GM12878 (cell line): ENCODE results near the gene CDKL2. TPM values are rescaled to one million over a fixed set of nuclear protein-coding genes. Genes with fewer than 3 reads are reported as not detected.
"Not testable (repeated sequence)": the region's sequence is repeated elsewhere in the genome, so short reads cannot be mapped to it uniquely, and the experiment has no call there.

Experiments
- ATAC-seq: fragments of 200-7000 bp; cut with Tn5 transposase; 3 replicates; pipeline ENCODE4 v1.9.1; 2020; ENCODE audit warnings: mild to moderate bottlenecking, moderate library complexity
- BruUV-seq: library from RNA; stranded (reverse); fragments of 400-500 nt; replicated peaks from 2 replicates; lab custom pipeline; 2021; lab: Mats Ljungman, UMichigan
- CTCF ChIA-PET: fragments of 300-600 bp; sonication (Branson Sonifier 250); formaldehyde crosslinking; extraction: SDS; loops from one replicate; lab custom pipeline; 2021; ENCODE audit warnings: inconsistent platforms; lab: Yijun Ruan, JAX
- POLR2A ChIA-PET: fragments of 350-600 bp; formaldehyde crosslinking; extraction: SDS; loops from one replicate; lab custom pipeline; 2021; ENCODE audit warnings: inconsistent platforms; lab: Charles Lee
- RAD21 ChIA-PET: fragments of 300-600 bp; sonication (Branson Sonifier 250); formaldehyde crosslinking; loops from one replicate; lab custom pipeline; 2023; ENCODE audit warnings: antibody characterized with exemption; ENCODE audit not compliant: unreplicated experiment; lab: Charles Lee
- SMC1A ChIA-PET: fragments of 300-600 bp; sonication (Branson Sonifier 250); formaldehyde crosslinking; loops from one replicate; lab custom pipeline; 2023; ENCODE audit not compliant: unreplicated experiment, uncharacterized antibody; lab: Charles Lee
- DNase-seq: peaks from one replicate; pipeline ENCODE4 v3.0.0-alpha.2; 2011; ENCODE audit warnings: low read depth, low spot score
- FAIRE-seq: peaks from 3 replicates; lab custom pipeline; 2011; peaks lifted over from hg19 to GRCh38; lab: Jason Lieb, UNC
- H2AFZ ChIP-seq: 2 replicates; pipeline ENCODE4 v1.6.0; 2011; ENCODE audit warnings: low read depth, low read length, control low read depth; ENCODE audit not compliant: control insufficient read depth
- H3K27ac ChIP-seq: 2 replicates; pipeline ENCODE4 v1.5.1; 2011; ENCODE audit warnings: control low read depth; ENCODE audit not compliant: control insufficient read depth, insufficient read depth
- H3K27me3 ChIP-seq, 2 experiments: replicated peaks in 1 of 2; 2 replicates each; pipeline versions ENCODE4 v1.6.0 to v1.6.1; 2011; ENCODE audit warnings: low read length in 1 of 2; ENCODE audit not compliant: control insufficient read depth in 2 of 2, insufficient read depth in 2 of 2
- H3K36me3 ChIP-seq, 2 experiments: 2 replicates each; pipeline ENCODE4 v1.5.1; 2011; ENCODE audit warnings: low read length in 1 of 2; ENCODE audit not compliant: control insufficient read depth in 2 of 2, insufficient read depth in 2 of 2
- H3K4me1 ChIP-seq: 2 replicates; pipeline ENCODE4 v1.6.1; 2011; ENCODE audit warnings: mild to moderate bottlenecking, low read length, moderate library complexity, mixed read lengths; ENCODE audit not compliant: control insufficient read depth, insufficient read depth
- H3K4me2 ChIP-seq: 2 replicates; pipeline ENCODE4 v1.6.0; 2011; ENCODE audit warnings: control low read depth; ENCODE audit not compliant: control insufficient read depth, insufficient read depth
- H3K4me3 ChIP-seq: fragments of 200-600 bp; sonication (generic); 2 replicates; pipeline ENCODE4 v1.5.1; 2016
- H3K79me2 ChIP-seq: 2 replicates; pipeline ENCODE4 v1.6.0; 2011; ENCODE audit warnings: low read length; ENCODE audit not compliant: control insufficient read depth, insufficient read depth
- H3K9ac ChIP-seq: 2 replicates; pipeline ENCODE4 v1.8.0; 2011; ENCODE audit warnings: low read length, control low read depth, mixed read lengths; ENCODE audit not compliant: control insufficient read depth, insufficient read depth
- H3K9me3 ChIP-seq: replicated peaks from 3 replicates; pipeline ENCODE4 v1.5.1; 2011; ENCODE audit warnings: mild to moderate bottlenecking, low read length; ENCODE audit not compliant: control insufficient read depth, insufficient read depth
- H4K20me1 ChIP-seq: 2 replicates; pipeline ENCODE4 v1.6.0; 2011; ENCODE audit not compliant: control insufficient read depth, insufficient read depth
- BACH1 ChIP-seq: fragments of 450-650 bp; IDR thresholded peaks from 2 replicates; pipeline ENCODE4 v1.6.1; 2017; ENCODE audit warnings: mild to moderate bottlenecking, borderline replicate concordance
- BCL11A ChIP-seq: IDR thresholded peaks from 2 replicates; pipeline ENCODE4 v1.6.1; 2011; ENCODE audit warnings: low read depth, low read length
- BHLHE40 ChIP-seq, 2 experiments: fragments of 450-650 bp in 1 of 2; IDR thresholded peaks; 2 replicates each; pipeline ENCODE4 v1.6.1; 2011 to 2017; ENCODE audit warnings: low read depth in 2 of 2, borderline replicate concordance in 1 of 2, improper control_type of control experiment in 1 of 2, low read length in 1 of 2, mild to moderate bottlenecking in 1 of 2
- CREB1 ChIP-seq: IDR thresholded peaks from 2 replicates; pipeline ENCODE4 v1.6.1; 2012; ENCODE audit warnings: low read depth, mild to moderate bottlenecking, inconsistent platforms
- MTA3 ChIP-seq: IDR thresholded peaks from 2 replicates; pipeline ENCODE4 v1.6.1; 2012; ENCODE audit warnings: low read length, inconsistent platforms, borderline replicate concordance
- MYC ChIP-seq: IDR thresholded peaks from 2 replicates; pipeline ENCODE4 v1.6.1; 2011; ENCODE audit warnings: mild to moderate bottlenecking, low read length, moderate library complexity, inconsistent platforms; ENCODE audit not compliant: insufficient read depth, insufficient replicate concordance, insufficient read length, severe bottlenecking
- POLR2A ChIP-seq: IDR thresholded peaks from 2 replicates; pipeline ENCODE4 v1.6.1; 2011; ENCODE audit warnings: low read depth, mild to moderate bottlenecking, low read length
- RELA ChIP-seq: fragments of 450-650 bp; IDR thresholded peaks from 2 replicates; pipeline ENCODE4 v1.8.0; 2014; ENCODE audit warnings: borderline replicate concordance; ENCODE audit not compliant: partially characterized antibody
- TARDBP ChIP-seq: IDR thresholded peaks from 2 replicates; pipeline ENCODE4 v1.6.1; 2016; ENCODE audit warnings: borderline replicate concordance
- TCF3 ChIP-seq: IDR thresholded peaks from 2 replicates; pipeline ENCODE4 v1.6.1; 2012; ENCODE audit warnings: low read depth, mild to moderate bottlenecking, low read length, borderline replicate concordance; ENCODE audit not compliant: insufficient read depth
- ZBED1 ChIP-seq: IDR thresholded peaks from 2 replicates; pipeline ENCODE4 v1.6.1; 2016; ENCODE audit warnings: borderline replicate concordance
- ZNF217 ChIP-seq: fragments of 450-650 bp; IDR thresholded peaks from 2 replicates; pipeline ENCODE4 v1.6.1; 2017; ENCODE audit warnings: antibody characterized with exemption, mild to moderate bottlenecking
- ZNF622 ChIP-seq: fragments of 450-650 bp; IDR thresholded peaks from 2 replicates; pipeline ENCODE4 v1.6.1; 2017; ENCODE audit warnings: mild to moderate bottlenecking, inconsistent platforms
- ZZZ3 ChIP-seq: IDR thresholded peaks from 2 replicates; pipeline ENCODE4 v1.6.1; 2011; ENCODE audit warnings: low read depth; ENCODE audit not compliant: control insufficient read depth, insufficient read length
- WGBS: methylation state at CpG from one replicate; pipeline ENCODE4 v1.1.6; 2016; ENCODE audit warnings: low lambda C conversion rate; ENCODE audit not compliant: insufficient replicate concordance, insufficient coverage; ENCODE audit errors: missing lambda C conversion rate; 5-methylcytosine and 5-hydroxymethylcytosine counted together
- in situ Hi-C: fragments of 300-500 bp; cut with MboI; formaldehyde crosslinking; loops from 9 replicates; pipeline ENCODE4 v1.14.3; 2018; ENCODE audit warnings: mixed read lengths
- intact Hi-C: fragments of 100-400 bp; cut with micrococcal nuclease; formaldehyde crosslinking; loops from one replicate; pipeline ENCODE4 v1.14.2; 2022; ENCODE audit not compliant: unreplicated experiment
- polyA plus RNA-seq, 11 experiments: library from polyadenylated mRNA; depleted of rRNA in 4 of 11; unstranded in 6 of 11; stranded (reverse) in 5 of 11; fragments of >200 nt; fragmentation: Nextera tagmentation in 4 of 11; fragmentation: Illumina TruSeq in 1 of 11; extraction: Ambion mirVana in 4 of 11; extraction: Trizol in 1 of 11; gene quantifications; 1 replicate in 1 of 11; 2 replicates in 10 of 11; pipeline versions ENCODE4 v1.2.1 to v1.2.3, GENCODE V29; 2011 to 2016; ENCODE audit warnings: inconsistent platforms in 2 of 11, missing spikeins in 2 of 11, low read depth in 1 of 11
- total RNA-seq, 4 experiments: library from RNA; depleted of rRNA in 3 of 4; stranded (reverse); fragments of >200 nt in 3 of 4; fragmentation: Illumina TruSeq in 1 of 4; extraction: Trizol in 1 of 4; gene quantifications; 2 replicates each; pipeline versions ENCODE4 v1.2.1 to v1.2.3, GENCODE V29; 2013 to 2021
- TF ChIP-seq, protein P1 (sequence below), 3 experiments: IDR thresholded peaks in 2 of 3; conservative IDR thresholded peaks in 1 of 3; 2 replicates each; pipeline ENCODE4 v1.5.1; 2011; ENCODE audit warnings: low read depth in 3 of 3, low read length in 3 of 3, mild to moderate bottlenecking in 3 of 3, control low read depth in 2 of 3, moderate library complexity in 2 of 3, inconsistent platforms in 1 of 3, mixed read lengths in 1 of 3; ENCODE audit not compliant: control insufficient read depth in 2 of 3, insufficient read depth in 1 of 3; ENCODE audit errors: extremely low read depth in 1 of 3

CDKL2 gene
- total and polyA plus RNA-seq, 10 of the 15 experiments (the other 5 are each of a cell fraction or from before 2014, with no cell fraction given), result 0.05 to 0.24 (median 0.06) TPM; not detected in 7

DNA sequence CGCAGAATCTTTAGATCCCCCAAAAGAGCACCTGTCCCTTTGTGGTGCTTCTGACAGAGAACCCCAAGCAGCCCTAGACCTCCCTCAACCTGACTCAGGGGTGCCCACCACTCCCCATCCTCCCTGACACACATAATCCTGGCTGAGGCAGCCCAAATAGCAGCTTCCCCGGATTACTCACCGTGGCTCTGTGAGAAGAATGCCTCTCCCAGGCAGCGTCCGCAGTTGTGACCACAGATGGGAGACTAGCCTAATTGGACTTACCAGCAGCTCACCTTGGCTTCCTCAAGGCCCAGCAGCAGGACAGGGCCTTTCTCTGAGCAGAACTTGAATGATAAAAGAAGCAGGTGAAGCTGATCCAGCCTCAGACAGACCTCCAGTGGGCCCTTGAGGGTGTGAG is 84.8 kb downstream of the CDKL2 start (continued):
- TF ChIP-seq TARDBP (no peak), ZZZ3 (no peak), MYC (no peak), RELA (no peak)

DNA sequence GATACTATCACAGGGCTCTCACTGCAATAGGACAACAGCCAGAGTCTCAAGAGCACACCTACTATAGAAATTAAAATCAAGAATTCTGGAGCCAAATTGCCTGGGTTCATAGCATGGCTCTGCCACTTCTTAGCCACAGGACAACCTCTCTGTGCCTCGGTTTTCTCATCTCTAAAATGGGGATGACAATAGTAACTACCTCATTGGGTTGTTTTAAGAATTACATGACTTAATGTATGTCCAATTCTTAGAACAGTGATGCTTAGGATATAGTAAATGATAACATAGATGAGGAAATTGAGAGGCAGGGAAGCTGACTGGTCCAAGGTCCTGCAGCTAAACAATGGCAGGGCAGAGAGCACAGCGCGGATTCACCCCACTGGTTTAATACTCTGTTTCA is 85.5 kb downstream of the CDKL2 start:
- ChIA-PET POLR2A (no interaction called here), SMC1A (no interaction called here)
- H3K36me3 ChIP-seq, result no peaks in the 10 kb centered on the region; a peak in 1 of 4 replicates
- no peak overlapping the region for H2AFZ ChIP-seq
- BruUV-seq, result no TSS peak
- H3K4me3 ChIP-seq, result no peak overlapping the region
- TF ChIP-seq POLR2A, result no peak
- TF ChIP-seq MTA3, result no peak
- no peak for TF ChIP-seq ZNF622
- TF ChIP-seq ZNF217, result no peak
- no peak for TF ChIP-seq TCF3
- TF ChIP-seq BHLHE40 (IDR thresholded peaks at IDR 0.05; ENCODE audit: borderline replicate concordance in 1 of 2, low read depth in 2 of 2, low read length in 1 of 2), result no peak
- TF ChIP-seq, protein P1, sequence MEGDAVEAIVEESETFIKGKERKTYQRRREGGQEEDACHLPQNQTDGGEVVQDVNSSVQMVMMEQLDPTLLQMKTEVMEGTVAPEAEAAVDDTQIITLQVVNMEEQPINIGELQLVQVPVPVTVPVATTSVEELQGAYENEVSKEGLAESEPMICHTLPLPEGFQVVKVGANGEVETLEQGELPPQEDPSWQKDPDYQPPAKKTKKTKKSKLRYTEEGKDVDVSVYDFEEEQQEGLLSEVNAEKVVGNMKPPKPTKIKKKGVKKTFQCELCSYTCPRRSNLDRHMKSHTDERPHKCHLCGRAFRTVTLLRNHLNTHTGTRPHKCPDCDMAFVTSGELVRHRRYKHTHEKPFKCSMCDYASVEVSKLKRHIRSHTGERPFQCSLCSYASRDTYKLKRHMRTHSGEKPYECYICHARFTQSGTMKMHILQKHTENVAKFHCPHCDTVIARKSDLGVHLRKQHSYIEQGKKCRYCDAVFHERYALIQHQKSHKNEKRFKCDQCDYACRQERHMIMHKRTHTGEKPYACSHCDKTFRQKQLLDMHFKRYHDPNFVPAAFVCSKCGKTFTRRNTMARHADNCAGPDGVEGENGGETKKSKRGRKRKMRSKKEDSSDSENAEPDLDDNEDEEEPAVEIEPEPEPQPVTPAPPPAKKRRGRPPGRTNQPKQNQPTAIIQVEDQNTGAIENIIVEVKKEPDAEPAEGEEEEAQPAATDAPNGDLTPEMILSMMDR (IDR thresholded peaks at IDR 0.05 in 2 of 3, conservative IDR thresholded peaks at IDR 0.05 in 1 of 3; ENCODE audit: control insufficient read depth in 2 of 3, extremely low read depth in 1 of 3, insufficient read depth in 1 of 3, low read depth in 3 of 3, low read length in 3 of 3), result no peak
- TF ChIP-seq CREB1, result no peak
- TF ChIP-seq ZBED1, result no peak
- no peak for TF ChIP-seq TARDBP
- TF ChIP-seq BCL11A, result no peak
- no peak for TF ChIP-seq BACH1
- TF ChIP-seq, all 136 proteins: peak for 0
- Histone ChIP-seq H3K27me3 (no peaks in the 10 kb centered on the region), H4K20me1 (no peaks in the 10 kb centered on the region), H3K27ac (no peak overlapping the region), H3K9me3 (no peaks in the 10 kb centered on the region), H3K79me2 (no peaks in the 10 kb centered on the region), H3K9ac (no peak overlapping the region), H3K4me2 (no peak overlapping the region), H3K4me1 (no peaks in the 10 kb centered on the region)
- no peak for DNase-seq
- WGBS, result 67% methylated on average over 3 of the region's 3 CpGs
- in situ Hi-C loops, result no loop called here
- no peak for FAIRE-seq
- intact Hi-C loops, result no loop called here
- ChIA-PET CTCF (no interaction called here), RAD21 (no interaction called here)
- no peak for ATAC-seq

DNA sequence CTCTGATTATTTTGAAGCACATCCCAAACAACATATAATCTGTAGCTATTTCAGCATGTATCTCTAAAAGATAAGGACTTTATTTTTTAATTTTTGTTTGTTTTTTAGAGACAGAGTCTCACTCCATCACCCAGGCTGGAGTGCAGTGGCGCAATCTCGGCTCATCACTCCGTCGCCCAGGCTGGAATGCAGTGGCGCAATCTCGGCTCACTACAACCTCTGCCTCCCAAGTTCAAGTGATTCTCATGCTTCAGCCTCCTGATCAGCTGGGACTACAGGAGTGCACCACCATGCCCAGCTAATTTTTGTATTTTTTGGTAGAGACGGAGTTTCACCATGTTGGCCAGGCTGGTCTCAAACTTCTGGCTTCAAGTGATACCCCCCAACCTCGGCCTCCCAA is 86.1 kb downstream of the CDKL2 start:
- H4K20me1 ChIP-seq, in situ Hi-C loops, BruUV-seq, H3K9me3 ChIP-seq, FAIRE-seq, H3K27ac ChIP-seq, H3K4me3 ChIP-seq, intact Hi-C loops, SMC1A ChIA-PET, ATAC-seq, H3K4me1 ChIP-seq, H2AFZ ChIP-seq, H3K9ac ChIP-seq, CTCF ChIA-PET, H3K36me3 ChIP-seq, H3K27me3 ChIP-seq, H3K4me2 ChIP-seq, DNase-seq, H3K79me2 ChIP-seq, RAD21 ChIA-PET, POLR2A ChIA-PET: not testable (repeated sequence)
- WGBS, result 85% methylated on average over 8 of the region's 8 CpGs
